Stimulated activated CD8-positive, alpha-beta memory T cell treated with anti-CD3 and anti-CD28 coated beads, Interleukin-7, amount 100 ng/mL, for 1 hour (primary cell): ENCODE data around the gene AGBL5.

Experiments
- DNase-seq, 2 donors: peaks; one replicate each; pipeline ENCODE4 v3.0.0-alpha.2; 2020; ENCODE audit warnings: low read depth in 2 of 2

AGBL5 gene, protein sequence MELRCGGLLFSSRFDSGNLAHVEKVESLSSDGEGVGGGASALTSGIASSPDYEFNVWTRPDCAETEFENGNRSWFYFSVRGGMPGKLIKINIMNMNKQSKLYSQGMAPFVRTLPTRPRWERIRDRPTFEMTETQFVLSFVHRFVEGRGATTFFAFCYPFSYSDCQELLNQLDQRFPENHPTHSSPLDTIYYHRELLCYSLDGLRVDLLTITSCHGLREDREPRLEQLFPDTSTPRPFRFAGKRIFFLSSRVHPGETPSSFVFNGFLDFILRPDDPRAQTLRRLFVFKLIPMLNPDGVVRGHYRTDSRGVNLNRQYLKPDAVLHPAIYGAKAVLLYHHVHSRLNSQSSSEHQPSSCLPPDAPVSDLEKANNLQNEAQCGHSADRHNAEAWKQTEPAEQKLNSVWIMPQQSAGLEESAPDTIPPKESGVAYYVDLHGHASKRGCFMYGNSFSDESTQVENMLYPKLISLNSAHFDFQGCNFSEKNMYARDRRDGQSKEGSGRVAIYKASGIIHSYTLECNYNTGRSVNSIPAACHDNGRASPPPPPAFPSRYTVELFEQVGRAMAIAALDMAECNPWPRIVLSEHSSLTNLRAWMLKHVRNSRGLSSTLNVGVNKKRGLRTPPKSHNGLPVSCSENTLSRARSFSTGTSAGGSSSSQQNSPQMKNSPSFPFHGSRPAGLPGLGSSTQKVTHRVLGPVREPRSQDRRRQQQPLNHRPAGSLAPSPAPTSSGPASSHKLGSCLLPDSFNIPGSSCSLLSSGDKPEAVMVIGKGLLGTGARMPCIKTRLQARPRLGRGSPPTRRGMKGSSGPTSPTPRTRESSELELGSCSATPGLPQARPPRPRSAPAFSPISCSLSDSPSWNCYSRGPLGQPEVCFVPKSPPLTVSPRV

DNA sequence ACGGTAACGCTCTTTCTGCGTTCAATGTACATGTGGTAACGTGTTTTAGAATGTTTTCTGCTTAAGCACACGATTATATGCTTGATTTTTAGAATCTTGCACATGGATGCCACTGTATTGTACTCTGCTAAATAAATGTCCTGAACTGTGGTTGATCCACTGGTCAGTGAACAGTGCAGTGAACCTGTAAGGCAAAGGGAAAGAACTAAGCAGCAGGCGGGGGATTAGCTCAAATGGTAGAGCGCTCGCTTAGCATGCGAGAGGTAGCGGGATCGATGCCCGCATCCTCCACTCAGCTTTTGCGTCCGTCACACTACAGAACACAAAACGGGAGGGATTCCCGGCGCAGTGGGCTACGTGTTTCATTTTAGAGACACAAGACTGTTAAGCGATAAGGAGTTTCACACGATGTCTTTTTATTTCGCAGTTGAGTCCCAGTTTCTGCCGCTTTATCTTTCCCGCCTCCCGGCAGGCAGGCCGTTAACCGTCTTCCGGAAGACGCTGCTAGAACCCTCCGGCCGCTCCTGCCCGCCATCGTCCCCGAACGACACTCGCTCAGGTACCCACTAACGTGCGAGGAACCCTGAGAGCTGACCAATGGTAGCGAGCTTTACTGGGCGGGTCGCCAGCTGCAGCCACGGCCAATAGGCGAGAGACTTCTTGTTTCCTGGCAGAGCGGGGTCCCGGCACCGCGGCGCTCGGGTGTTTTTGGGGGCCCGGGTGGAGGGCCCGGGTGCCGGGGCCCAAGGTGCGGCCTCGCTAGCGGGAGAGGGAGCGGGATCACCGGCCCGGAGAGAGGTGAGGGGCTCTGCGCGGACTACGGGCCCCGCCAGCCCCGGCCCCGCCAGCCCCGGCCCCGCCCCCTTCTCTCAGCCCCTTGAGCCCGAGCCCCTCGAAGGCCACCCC is at the start of gene AGBL5:
AGBL5 (plus strand) TSS at position 673 of the 906 bp plus-strand sequence. CDS start 1,291 bp downstream, outside the sequence.
- peak; percentile 94 for DNase-seq

DNA sequence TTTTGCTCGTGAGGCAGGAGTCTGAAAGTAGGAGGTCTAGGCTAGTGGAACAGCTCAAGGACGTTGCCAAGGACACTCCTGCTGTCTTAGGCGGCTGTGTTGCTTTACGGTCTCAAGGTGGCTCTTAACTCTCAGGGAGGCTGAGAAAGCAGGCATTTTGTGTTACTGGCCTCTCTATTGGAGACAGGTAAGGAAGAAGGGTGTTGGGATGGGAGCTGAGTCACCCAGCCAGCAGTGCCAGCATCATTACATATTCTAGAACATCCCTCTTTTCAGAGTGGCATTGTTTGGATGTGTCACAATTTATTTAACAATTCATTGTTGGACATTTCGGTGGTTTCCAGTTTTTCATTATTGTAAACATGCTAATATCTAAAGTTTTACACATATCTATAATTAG is 49.5 kb upstream of the AGBL5 start:
- no peak for DNase-seq

DNA sequence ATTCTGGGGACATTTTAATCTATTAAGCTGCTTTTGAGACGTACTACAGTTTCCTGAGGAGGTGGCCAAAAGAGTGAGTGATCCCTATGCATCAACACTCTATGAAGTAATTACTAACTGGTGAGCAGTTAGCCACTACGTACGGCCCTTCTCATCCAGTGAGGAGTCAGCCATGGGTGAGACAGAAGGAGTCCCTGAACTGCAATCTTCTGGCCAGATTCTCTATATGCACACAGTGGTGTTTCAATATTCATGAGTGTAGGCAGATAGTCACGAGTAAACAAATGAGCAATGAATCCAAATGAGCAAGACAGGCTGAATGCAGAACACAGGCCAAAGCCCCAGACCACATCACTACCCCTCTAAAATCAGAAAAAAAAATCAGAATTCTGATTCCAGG is 48.5 kb upstream of the AGBL5 start:
- no peak for DNase-seq

DNA sequence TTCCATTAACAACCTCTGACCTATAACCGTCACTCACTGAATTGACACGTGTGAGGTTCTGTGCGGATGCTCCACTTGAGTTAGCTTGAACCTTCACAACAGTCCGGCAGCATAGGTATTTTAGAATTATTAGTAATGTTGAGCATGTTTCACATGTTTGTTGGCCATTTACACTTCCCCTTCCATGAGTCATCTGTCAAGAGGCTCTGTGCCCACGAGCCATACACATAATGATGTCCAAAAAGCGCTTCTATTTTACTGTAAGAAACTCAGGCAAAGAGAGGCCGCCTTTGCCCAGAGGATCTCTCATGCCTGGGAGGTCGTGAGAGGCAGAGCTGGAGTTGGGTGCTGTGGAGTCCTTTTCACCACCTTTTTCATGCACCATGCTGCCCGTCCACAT is 47.6 kb upstream of the AGBL5 start:
- DNase-seq: no peak

DNA sequence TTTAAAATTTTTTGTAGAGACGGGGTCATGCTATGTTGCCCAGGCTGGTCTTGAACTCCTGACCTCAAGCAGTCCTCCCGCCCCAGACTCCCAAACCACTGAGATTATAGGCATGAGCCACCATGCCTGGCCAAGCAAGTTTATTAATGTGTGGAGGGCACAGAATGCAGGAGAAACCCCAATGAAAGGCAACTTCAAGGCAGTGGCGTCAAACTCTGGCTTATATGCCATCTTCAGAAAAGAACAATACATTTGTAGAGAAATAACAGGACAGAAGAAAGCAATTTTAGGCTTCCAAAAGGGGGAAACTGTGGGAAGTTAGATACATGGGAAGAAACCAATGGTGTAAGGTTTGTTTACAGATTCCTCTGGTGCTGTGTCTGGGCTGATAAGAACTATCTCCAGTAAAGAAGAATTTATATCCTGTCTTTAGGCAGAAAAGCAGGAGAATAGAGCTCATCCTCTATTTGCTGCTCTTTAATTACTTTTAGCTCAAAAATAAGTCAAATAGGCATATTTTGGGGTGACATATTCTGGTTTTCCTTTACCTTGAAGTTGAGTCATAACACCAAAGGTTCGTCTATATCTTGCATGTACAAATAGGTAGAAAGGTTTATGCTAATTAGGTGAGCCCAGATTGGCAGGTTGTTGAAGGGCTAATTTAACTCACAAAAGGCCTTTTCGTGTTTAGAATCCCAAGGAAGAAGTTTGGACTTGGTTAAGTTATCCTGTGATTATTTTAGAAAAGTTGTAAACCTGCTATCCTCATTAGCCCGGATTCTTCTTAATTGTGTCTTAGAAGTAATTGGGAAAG is 44.7 kb upstream of the AGBL5 start:
- DNase-seq: no peak

DNA sequence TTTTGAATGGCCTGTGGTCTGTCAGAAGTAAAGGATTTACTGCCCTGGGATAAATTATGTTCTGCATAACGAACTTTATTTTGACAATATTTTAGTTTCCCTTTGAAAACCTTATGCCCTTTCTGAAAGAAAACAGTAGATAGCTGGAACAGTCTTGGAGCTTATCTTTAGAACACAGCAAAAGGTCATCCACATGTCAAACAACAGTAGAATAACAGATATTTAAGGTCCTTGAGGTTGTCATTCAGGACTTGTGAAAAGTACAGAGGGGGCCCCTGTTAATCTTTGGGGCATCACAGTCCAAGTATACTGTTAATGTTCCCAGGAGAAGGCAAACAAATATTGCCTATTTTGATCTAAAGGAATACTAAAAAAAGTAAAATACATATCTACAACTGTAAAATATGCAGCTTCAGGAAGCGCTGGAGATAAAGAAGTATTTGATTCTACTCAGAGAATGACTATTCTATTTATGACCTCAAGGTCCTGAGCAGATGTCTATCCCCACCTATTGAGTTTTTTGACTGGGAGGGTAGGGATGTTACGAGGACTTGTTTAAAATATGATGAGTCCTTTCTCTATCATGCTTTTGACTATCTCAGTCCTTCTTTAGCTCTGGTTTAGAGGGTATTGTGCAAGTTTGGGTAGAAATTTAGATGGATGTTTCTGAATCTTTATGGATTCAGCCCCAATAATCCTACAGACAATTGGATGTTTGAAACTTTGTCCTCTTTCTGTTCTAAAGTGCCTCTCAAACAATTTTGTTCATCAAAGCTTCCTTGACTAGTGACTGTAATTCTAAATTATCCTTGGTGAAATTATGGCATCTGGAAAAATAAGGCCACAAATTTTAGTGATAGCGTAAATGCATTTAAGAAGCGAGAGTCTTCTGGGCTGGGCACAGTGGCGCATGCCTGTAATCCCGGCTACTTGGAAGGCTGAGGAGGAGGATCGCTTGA is 43.8 kb upstream of the AGBL5 start:
- DNase-seq: no peak

DNA sequence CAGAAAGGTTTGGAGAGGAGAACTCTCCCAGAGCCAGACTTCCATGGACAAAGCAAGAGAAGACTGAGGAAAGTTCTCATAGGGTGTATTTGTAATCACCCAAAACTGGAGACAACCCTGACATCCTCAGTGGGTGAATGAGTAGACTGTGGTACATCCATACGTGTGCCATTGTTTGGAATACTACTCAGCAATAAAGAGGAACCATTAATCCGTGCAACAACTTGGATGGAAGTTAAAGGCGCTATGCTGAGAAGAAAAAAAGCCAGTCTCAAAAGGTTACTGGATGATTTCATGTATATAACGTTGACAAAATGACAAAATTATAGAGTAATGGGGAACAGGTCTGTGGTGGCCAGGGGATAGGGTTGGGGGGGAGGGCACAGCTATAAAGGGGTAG is 42.8 kb upstream of the AGBL5 start:
- no peak for DNase-seq

DNA sequence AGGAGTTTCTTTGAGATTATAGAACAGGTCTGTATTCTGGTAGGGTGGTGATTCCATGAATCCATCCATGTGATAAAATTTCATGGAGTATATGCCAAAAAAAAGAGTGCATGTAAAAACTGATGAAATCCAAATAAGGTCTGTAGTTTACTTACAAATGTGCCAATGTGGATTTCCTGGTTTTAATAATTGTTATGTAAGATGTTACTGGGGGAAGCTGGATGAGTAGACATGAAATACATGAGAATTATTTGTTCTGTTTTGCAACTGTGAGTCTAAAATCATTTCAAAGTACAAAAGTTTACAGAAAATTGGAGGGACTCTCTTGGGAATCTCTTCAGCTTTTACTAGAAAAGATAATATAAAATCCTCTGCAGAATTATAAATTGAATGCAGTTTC is 42.4 kb upstream of the AGBL5 start:
- DNase-seq: no peak

DNA sequence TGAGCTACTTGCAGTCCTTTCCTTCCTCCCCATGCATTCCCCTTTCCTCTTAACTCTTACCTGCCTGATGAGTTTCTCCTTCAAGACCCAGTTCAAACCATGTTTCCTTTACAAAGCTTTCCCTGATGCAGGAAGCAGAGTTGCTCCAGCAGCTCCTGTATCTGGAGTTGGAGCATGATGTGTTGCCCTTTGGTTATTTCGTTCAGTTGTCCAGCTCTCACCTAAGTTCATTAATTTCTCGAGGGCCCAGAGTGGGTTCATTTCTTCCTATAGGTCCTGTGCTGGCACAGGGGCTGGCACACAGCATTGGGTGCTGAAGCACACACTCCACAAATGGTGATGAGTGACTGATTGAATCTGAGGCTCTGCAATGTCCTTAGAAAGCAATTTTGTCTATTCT is 41.8 kb upstream of the AGBL5 start:
- no peak for DNase-seq

DNA sequence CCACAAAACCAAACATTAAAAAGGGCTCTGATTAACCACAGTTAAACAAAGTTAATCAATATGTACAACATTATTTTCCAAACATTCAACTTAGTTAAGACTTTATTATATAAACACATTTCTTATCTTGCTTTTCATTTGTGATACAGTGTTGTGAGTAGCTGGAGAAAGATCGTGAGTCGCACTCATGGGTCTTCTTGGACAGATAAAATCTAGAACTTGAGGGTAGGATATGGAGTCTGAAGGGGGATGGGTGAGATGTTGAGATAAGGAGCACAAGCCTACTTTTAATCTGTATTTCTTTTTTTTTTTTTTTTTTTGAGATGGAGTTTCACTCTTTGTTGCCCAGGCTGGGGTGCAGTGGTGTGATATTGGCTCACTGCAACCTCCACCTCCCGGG is 41.3 kb upstream of the AGBL5 start:
- DNase-seq: no peak

DNA sequence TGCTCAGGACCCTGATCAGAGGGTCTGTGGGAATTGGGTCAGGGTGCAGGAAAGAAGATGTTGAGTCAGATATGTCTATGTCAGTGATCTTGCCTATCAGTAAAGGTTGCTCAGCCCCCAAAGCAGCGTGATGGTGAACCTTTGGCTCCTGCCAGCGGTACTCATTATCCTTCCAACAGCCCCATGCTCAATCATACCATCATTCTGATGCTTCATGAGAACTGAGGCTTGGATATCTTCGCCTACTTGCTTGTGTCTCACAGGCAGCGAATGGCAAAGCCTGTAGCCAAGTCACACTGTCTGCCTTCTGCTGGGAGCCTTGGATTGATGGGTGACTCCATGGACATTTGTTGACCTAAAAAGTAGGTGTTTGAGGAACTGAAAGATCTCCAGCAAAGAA is 37.7 kb upstream of the AGBL5 start:
- no peak for DNase-seq

DNA sequence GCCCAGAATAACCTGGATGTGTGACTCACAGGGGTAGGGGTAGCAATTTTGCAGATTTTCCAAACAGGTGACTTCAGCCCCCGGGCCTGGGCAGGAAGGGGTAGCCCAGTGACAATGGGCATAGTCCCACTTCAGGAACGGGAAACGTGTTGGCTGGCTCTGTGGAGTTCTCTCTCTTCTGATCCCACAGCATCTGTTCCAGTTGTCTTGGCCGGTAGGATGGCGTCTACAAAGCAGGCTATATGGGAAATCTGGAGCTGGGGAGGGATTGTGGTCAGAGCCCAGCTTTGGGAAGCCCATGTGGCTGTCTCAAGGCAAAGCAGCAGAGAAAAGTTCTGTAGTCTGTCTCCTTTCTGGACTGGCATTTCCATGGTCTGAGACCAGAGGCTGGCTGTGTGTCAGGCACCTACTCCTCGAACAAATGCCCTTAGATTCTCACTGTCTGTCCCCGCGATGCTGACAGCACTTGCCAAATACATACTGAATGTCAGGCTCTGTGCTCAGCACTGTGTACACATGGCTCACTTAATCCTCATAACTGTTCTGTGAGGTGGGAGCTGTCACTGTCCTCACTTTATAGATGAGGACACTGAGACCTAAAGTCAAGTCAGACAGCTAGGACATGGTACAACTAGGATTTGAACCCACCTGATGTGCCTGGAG is 36.6 kb upstream of the AGBL5 start:
- no peak for DNase-seq

DNA sequence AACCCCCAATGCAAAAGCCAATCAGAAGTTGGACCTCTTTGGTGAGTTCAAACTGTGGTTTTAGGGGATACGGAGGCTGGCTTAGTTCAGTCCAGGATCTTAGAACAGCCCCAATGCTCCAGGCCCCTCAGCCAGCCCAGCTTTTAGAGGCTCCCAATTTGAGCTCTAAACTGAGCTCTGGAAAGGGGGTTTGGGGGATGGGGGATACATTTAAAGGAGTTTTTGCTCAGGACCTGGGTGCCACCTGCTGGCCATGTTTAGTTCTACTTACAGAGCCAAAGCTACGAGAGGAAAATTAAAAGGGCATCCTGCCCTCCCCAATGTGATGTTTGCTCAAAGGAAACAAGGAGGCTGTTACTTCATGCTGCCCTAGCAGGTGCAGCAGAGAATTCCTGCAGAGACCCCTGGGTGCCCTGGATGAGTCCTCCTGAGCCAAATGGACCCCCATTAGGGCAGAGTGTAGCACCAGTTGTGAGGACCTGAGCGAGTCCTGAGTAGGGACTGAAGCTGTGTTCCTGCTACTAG is 34.6 kb upstream of the AGBL5 start:
- peak in 1 of 2 donors; percentile 12 for DNase-seq

DNA sequence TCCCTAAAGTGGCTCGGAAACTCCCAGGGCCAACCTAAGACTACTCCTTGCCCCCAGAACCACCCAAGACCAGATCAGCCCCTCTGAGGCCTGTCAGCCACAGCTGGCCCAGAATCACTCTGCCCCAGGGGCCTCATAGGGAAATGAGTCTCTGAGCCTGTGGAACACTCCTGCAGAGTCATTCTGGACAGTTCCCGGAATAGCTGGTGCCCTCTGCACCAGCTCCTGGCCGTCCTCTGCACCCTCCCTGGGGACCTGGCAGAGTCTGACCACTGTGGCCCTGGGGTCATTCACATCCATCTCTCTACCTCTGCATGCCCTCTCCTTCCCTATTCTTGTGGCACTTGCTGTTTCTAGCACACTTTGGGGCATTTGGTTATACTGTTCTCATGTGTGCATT is 33.3 kb upstream of the AGBL5 start:
- DNase-seq: no peak

DNA sequence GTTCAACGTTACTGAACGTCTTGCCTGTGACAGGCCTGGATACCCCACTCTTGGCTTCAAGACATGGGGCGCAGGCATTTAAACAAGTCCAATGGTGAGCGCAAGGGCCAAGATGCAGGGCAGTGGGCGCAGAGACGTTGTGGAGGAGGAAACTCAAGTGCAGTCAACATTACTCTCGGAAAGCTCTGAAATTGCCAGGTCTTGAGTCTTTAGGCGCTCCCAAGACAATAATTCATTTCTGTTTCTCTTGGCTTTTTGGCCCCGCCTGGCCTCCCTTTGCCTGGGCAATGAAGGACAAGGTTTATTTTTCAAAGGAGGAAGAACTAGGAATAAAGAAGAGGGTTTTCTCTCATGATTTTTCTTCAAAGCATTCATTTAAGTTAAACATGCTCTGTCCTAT is 32.0 kb upstream of the AGBL5 start:
- no peak for DNase-seq

DNA sequence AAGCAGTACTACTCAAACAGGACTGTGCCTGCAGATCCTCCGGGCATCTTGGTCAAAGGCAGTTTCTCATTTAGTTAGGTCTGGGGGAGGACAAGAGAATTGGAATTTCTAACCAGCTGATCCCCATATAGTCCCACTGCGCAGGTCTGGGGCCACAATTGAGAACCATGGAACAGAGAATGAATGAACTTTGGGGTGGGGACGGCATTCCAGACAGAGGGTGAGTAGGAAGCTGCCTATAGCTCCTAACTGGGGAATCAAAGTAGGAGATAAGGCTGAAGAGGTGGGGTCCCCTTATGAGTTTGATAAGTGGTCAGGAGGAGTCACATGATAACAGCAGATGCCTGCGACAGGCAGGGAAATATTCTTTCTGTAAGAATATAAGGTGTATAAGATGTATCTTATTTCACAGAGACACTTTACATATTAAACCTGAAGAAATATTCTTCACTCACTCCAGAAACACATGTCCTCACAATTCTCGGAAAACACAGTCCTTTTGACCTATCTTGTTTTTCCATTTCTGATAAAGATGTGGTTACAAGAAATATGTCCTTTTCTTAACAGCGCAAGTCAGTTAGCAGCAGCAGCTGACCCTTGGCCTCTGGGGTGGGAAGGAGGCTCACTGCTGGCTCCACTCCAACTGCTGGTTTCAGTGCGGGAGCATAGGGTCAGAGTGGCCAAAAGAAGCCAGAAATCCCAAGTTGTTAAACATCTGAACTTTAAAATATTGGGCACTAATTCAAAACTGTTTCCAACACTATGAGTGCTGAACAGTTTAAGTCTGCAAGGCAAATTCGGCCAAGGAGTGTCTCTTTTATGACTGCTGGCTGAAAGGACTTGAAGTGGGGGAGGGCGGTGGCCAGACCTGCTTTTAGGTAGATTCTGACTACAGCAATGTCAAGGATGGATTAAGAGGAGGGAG is 31.3 kb upstream of the AGBL5 start:
- DNase-seq: no peak

DNA sequence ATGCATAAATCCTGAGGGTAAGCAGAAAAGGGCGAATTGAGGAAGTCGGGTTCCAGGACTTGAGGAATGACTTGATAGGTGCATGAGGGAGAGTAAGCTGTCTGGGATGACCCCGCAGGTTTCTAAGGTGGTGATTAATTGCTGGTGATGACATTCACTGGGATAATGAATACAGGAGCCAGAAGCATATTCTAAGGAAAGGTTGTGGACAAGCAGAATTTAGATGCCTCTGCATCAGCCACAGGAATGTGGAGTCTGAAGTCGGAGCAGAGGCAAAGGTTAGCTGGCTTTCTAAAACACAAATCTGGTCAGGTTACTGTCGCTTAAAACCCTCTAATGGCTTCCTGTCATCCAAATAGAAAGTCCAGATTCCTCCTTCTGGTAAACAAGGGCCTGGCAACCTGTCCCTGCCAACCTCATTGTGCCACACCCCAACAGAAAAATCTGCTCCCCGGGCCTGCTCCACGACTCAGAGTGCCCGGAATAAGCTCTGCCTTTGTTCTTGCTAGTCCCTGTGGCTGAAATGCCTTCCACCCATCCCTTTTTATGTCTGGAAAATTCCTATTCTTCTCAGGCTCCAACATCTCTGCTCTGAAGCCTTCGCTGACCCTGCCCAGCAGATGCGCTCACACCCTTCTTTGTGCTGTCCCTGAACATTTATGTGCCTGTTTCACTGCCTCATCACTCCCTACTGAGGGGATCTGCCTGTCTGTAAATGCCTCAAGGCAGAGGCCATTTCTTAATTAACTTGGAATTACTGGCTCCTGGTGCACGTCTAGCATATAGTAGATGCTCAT is 30.0 kb upstream of the AGBL5 start:
- DNase-seq: no peak
